Right lobe of liver (tissue), 4 donors: ENCODE data around the gene TRAK1.

Source experiments
- CTCF ChIP-seq, 4 donors: fragments of 200-600 bp in 3 of 4; fragments of 450-650 bp in 1 of 4; IDR thresholded peaks; one replicate each; pipeline versions ENCODE4 v1.5.1 to v1.8.0; 2016 to 2022; ENCODE audit warnings: antibody characterized with exemption in 4 of 4, mild to moderate bottlenecking in 2 of 4
- POLR2A ChIP-seq: fragments of 450-650 bp; IDR thresholded peaks from one replicate; pipeline ENCODE4 v1.6.1; 2017; ENCODE audit warnings: antibody characterized with exemption, mild to moderate bottlenecking
- donor health status: DM: no; HTN: no; CAD: no.
- donor health status: DM: no; HTN: no; CAD: no.
- donor health status: DM: no; HTN: yes; CAD: no.

DNA sequence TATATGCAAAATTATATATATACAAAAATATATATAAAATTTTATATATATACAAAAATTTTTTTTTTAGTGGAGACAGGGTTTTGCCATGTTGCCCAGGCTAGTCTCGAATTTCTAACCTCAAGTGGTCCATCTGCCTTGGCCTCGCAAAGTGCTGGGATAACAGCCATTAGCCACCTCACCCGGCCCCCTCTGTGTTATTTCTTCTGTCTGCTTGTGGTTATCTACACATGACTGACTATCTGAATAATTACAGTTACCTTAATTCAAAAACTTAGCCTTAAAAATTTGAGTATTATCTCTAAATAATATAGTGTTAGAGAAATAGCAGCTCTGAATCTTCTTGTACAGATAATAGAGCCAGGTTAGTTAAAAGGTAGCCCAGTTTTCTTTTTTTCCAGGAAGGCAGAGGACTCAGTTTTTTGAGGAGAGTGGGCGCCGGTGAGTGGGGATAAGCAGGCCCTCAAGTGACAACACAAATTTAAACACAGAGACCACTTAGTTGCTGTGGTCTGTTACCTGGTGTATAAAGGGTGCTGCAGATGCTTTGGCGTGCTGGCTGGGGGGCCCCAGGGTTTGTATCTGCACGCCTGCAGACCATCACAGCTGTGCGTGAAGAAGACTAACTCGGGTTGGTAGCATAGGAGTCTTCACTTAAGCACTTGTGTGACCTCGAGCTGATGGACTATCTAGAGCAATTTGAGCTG lies 83.7 kb downstream of the TRAK1 start:
- TF ChIP-seq CTCF (IDR thresholded peaks at IDR 0.05) (no peak), POLR2A (no peak)
